NCI-H524 (cell line): ENCODE measurements around the gene FAM163B.

Experiments
- DNase-seq, 2 experiments: peaks; one replicate each; lab custom pipeline; 2025; lab: John Stamatoyannopoulos, UW

The FAM163B gene

DNA sequence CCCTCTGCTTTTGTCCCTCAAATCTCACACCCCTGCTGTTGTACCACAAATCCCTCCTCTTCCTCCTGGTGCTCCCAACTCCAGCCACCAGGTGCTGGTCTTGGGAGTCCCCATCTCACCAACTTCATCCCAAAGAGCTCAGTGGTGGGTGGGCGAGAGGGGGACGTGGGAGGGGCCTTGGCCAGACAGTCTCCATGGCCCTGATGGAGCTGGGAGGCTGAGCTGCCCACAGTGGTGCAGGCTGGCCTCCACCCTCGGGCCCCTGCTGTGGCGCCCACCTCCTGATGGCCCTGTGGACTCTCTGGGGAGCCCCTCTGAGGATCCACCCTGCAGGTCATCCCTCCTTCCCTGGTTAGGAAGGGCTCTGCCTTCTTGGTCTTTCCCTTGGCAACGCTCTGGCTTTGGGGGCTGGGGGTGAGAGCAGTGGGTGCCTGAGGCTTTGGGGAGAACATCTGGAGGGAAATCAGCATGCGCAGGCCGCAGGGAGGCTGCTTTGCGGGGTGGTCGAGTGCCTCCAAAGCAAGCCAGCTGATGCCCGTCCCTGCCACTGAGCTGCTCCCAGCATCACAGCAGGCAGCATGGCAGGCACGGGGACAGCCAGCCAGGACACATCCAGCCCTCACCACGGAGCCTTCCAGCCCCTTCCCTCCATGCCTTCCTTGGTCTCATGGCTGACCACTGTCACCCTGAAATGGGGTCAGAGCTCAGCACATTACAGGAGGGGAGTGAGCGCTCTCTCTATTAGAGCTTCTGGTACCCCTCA is 7.6 kb upstream of the FAM163B start:
- no peak for DNase-seq

DNA sequence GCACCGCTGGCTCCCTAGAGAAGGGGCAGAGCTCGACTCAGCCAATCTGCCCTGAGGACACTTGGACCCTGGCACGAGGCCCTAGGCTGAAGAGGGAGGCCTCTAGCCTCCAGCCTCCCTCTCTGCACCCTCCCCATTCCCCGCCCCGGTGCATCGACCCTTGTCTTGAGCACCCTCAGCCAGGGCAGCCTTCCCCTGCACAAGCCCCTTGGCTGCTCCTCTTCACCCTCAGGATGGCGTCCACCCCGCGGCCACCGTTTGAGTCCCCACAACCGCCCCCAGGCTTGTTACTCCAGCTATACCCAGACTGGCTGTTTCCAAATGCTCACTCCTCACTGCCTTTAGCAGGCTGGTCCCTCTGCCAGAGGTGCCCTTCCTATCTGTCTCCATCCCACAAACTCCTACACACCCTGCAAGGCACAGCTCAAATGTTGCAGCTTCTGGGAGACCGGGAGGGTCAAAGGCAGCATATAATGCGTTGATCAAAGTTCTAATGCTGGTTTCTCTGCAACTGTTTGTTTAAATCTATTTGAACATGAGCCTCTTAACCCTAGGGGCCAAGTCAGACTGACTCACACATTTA is 6.5 kb upstream of the FAM163B start:
- DNase-seq: no peak

- no peak for DNase-seq
Measured at GRCh38 chr9:133615186-133615585, 6.0 kb upstream of the FAM163B start.

GRCh38 chr9:133614678-133615077 is 5.5 kb upstream of the FAM163B start:
- DNase-seq: no peak

DNA sequence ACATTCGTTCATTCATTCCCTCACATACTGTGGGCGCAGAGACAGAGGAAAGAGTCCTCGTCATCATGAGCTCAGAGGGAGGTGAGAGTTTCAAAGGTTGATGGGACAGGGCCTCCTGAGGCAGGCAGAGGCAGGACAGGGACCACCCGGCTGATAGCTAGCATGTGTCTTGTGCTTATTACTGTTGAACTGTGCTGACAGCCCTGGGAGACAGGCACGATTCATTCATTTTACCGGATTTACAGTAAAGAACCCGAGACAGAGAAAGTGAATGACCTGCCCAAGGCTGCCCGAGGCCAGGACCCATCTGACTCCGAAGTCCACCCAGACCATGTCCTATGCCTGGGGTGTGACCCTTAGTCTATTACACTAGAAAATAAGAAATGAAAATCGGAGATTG is 4.9 kb upstream of the FAM163B start:
- DNase-seq: no peak

DNA sequence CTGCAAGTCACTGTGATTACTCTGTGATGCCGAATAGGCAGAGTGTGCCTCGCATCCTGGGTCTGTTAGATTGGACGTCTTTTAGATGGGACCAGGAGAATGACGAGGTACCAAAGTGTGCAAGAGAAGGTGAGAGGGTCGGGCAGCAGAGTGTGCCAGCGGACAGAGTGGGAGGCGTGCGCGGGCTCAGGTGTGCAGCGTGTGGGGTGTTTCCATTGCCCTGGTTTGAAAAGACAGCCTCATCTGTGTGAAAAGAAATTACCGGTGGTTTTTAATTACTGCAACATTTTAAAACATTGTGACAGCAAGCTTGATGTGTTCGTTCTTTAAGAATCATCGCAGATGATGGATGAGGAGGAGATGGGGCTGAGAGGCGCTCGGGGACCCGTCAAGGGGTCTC is 4.2 kb upstream of the FAM163B start:
- no peak for DNase-seq

- DNase-seq: no peak
Measured at GRCh38 chr9:133612816-133613215, 3.6 kb upstream of the FAM163B start.

DNA sequence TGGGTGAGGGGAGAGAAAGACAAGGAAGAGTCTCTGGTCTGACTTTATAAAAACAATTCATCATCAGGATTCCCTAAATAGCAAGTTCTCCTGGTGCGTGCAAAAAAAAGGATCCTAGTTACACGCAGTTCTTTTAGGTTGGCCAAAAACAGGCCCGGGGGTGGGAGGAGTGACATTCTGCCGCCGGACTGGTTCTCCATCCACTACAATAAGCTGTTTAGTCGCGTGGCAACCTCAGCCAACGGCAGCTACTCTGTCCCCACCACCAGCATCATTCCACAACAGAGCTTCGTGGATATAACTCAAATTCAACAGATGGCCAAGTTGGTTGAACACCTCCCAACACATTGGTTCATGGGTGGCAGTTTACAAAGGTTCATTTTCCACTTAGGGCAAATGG is 2.9 kb upstream of the FAM163B start:
- DNase-seq: no peak

- peak; percentile 82 to 91 for DNase-seq
Measured at GRCh38 chr9:133610845-133611244, 1.7 kb upstream of the FAM163B start.

- DNase-seq: no peak
Measured at GRCh38 chr9:133608889-133609288, 300 bp downstream of the FAM163B start.

DNA sequence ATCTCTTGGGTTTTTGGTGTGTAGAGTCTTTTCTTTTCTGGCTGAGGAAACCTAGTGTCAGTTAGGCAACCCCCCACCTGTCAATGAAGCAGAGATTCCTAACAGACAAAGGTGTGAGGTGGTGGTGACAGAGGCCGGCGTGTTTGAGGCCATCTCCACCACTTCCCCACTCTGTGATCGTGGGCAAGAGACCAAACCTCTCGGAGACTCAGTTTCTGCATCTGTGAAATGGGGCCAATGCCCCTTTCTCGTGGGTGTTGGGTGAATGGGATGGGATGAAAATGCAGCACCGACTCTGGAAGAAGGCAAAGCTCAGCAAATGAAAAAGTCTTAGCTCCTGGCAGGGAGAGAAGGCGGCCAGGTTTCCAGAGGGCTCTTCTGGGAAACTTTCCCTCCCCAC is 807 bp downstream of the FAM163B start:
- DNase-seq: no peak

- no peak for DNase-seq
Measured at GRCh38 chr9:133607976-133608375, 1.2 kb downstream of the FAM163B start.

DNA sequence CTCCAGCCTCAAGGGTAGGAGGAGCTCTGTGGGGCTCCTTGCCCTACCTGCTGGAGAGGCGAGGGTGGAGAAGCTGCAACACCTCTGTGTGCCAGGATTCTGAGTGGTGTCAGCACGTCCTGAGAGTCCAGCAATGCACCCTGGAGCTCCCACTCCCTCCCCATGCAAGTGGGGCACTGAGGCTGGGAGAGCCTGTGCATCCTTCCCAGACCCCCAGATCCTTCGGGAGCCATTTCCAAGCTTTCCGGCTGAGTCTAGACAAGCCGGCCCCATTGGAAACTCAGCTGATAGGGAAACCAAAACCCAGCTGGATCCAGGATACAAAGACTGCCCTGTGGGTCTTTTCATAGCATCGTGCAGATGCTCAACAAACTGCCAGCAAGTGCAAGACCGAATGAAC is 1.8 kb downstream of the FAM163B start:
- DNase-seq: no peak

DNA sequence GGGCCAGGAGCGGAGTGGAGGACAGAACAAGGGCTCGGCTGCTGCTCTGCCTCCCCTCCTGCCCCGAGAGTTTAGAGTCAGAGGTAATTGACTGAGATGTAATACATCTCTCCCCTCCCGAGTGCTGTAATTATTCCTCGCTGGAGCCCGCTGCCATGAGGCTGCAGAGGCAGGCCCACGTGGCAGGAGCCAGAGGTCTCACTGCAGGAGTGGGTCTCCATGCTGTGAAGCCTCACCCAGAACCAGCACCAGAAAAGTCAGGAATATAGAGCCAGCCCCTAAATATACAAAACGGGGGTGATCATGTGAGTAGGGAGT is 2.5 kb downstream of the FAM163B start:
- no peak for DNase-seq

GRCh38 chr9:133605856-133606707 is 3.1 kb downstream of the FAM163B start:
- DNase-seq: peak in 1 of 2 experiments; percentile 52

- no peak for DNase-seq
Measured at GRCh38 chr9:133605446-133605845, 3.7 kb downstream of the FAM163B start.

DNA sequence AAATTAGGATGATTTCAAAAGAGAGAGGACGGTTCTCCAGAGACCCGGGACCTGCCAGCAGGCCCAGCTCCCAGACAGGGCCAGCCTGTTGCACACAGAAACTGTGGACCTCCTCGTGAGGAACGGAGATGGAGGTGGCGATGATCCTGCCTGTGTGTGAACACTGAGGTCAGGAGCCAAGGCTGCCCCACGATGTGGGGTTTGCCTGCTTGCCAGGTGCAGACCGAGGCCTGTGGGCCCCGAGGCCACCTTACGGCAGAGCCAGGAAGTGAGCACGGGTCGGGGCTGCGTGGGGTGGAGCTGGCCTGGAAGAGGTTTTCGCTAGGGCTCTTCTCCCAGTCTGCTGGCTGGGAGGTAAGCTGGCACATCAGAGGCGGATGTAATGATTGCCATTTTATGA is 4.3 kb downstream of the FAM163B start:
- DNase-seq: no peak

DNA sequence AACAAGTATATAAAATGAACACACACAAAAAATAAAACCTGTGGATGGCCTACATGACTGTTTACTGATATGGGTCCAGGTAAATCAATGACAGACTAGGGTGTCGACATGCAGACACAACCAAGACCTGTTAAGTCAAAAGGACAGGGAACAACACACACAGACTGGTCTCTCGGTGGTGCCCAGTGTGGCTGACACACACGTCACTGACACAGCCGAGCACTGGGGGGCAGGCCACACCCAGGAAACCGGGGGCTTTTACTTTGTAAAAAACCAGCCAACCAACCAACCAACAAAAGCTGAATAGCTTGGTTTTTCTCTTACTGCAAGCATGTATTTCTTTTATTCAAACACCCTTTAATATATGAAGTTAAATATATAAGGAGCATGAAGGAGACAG is 5.0 kb downstream of the FAM163B start:
- DNase-seq: peak in 1 of 2 experiments; percentile 74

- peak in 1 of 2 experiments; percentile 58 for DNase-seq
Measured at GRCh38 chr9:133603135-133603927, 5.9 kb downstream of the FAM163B start.

- peak; percentile 42 to 75 for DNase-seq
Measured at GRCh38 chr9:133602277-133602676, 6.9 kb downstream of the FAM163B start.

DNA sequence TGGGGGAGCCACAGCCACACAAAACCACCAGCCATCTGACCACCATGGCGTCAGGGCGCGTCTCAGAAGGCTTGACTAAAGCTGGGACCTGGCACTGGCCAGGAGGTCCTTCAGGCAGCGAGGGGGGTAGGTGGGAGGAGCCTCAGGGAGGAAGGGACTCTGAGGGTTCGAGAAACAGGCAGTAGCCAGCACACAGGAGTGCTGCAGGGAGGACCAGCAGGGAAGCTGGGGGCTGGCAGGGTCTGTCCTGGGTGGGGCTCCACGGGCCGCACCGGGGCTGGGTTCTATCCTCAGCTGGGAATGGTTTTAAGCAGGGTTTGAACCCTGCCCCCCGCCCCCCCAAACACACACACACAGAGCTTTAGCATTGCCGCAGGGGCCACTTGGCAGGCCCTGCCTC is 7.4 kb downstream of the FAM163B start:
- DNase-seq: no peak

DNA sequence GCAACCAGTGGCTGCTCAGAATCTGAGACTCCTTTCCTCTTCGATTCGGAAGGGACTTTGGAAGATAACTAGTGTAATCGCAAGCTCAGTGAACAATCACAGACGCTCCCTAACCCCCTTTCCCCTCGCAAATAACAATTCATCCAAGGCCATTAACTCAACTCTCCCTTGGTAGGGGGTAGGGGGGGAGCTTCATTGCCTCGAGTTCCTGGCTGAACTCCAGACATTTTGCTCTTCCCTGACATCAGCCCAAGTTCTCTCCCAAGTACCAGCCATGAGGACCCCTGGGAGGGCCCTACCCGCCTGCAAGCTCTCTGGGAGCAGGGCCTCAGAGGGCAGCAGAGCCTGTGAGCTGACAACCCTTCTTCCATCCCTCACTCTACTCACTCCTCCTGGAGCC is 8.4 kb downstream of the FAM163B start:
- DNase-seq: no peak
